ENCODE results near the gene SBSN.

The SBSN gene

GRCh38 chr19:35529241-35530218 is 1.4 kb upstream of the SBSN start:
- no peak overlapping the region for H3K27ac ChIP-seq
- no peak for TF ChIP-seq CTCF (conservative IDR thresholded peaks at IDR 0.05)

GRCh38 chr19:35525873-35526272 is 2.2 kb downstream of the SBSN start:
- no peak overlapping the region for H3K27ac ChIP-seq
- TF ChIP-seq CTCF (conservative IDR thresholded peaks at IDR 0.05) = no peak

- no peak for TF ChIP-seq CTCF (conservative IDR thresholded peaks at IDR 0.05)
- H3K27ac ChIP-seq = no peak overlapping the region
Observed at GRCh38 chr19:35524181-35524837, 3.8 kb downstream of the SBSN start.

GRCh38 chr19:35522745-35523327 is 5.3 kb downstream of the SBSN start:
- H3K27ac ChIP-seq = no peak overlapping the region
- TF ChIP-seq CTCF (conservative IDR thresholded peaks at IDR 0.05) = no peak

- no peak for TF ChIP-seq CTCF (conservative IDR thresholded peaks at IDR 0.05)
Observed at GRCh38 chr19:35521124-35521743, 6.9 kb downstream of the SBSN start.

GRCh38 chr19:35519291-35519690 is 8.8 kb downstream of the SBSN start:
- H3K27ac ChIP-seq = no peak overlapping the region
- no peak for TF ChIP-seq CTCF (conservative IDR thresholded peaks at IDR 0.05)

More at GRCh38 chr19:35521124-35521743, 6.9 kb downstream of the SBSN start:
- no peak overlapping the region for H3K27ac ChIP-seq

GRCh38 chr19:35518313-35518712 is 9.8 kb downstream of the SBSN start:
- H3K27ac ChIP-seq = no peak overlapping the region
- TF ChIP-seq CTCF (conservative IDR thresholded peaks at IDR 0.05) = no peak

Data from VCaP (cell line).